Bronchial epithelial cell (primary cell): ENCODE data around the gene SOX3. TPM values are rescaled to one million over a fixed set of nuclear protein-coding genes. Genes with fewer than 3 reads are reported as not detected.

Experiments used
- DNase-seq: peaks from one replicate; pipeline ENCODE4 v3.0.0-alpha.2; 2010; ENCODE audit warnings: low read depth
- FAIRE-seq: peaks from 2 replicates; lab custom pipeline; 2011; peaks lifted over from hg19 to GRCh38; lab: Jason Lieb, UNC
- H3K27me3 ChIP-seq: 2 replicates; pipeline ENCODE4 v1.5.1; 2011; ENCODE audit warnings: low read length; ENCODE audit not compliant: control insufficient read depth, insufficient read depth
- H3K36me3 ChIP-seq: 2 replicates; pipeline ENCODE4 v1.5.1; 2011; ENCODE audit warnings: low read length; ENCODE audit not compliant: control insufficient read depth, insufficient read depth
- H3K4me3 ChIP-seq: 2 replicates; pipeline ENCODE4 v1.5.1; 2011; ENCODE audit warnings: mild to moderate bottlenecking, low read depth, low read length, control low read depth
- CTCF ChIP-seq: IDR thresholded peaks from 2 replicates; pipeline ENCODE4 v1.5.1; 2011; ENCODE audit warnings: mild to moderate bottlenecking, moderate library complexity, low read length, control low read depth, inconsistent platforms; ENCODE audit not compliant: insufficient read depth, severe bottlenecking
- total RNA-seq: library from RNA; depleted of rRNA; stranded (reverse); fragments of >200 nt; gene quantifications from 2 replicates; pipeline ENCODE4 v1.2.1, GENCODE V29; 2014

SOX3 gene
- total RNA-seq, 1 donor from 2014 or later = not detected

DNA sequence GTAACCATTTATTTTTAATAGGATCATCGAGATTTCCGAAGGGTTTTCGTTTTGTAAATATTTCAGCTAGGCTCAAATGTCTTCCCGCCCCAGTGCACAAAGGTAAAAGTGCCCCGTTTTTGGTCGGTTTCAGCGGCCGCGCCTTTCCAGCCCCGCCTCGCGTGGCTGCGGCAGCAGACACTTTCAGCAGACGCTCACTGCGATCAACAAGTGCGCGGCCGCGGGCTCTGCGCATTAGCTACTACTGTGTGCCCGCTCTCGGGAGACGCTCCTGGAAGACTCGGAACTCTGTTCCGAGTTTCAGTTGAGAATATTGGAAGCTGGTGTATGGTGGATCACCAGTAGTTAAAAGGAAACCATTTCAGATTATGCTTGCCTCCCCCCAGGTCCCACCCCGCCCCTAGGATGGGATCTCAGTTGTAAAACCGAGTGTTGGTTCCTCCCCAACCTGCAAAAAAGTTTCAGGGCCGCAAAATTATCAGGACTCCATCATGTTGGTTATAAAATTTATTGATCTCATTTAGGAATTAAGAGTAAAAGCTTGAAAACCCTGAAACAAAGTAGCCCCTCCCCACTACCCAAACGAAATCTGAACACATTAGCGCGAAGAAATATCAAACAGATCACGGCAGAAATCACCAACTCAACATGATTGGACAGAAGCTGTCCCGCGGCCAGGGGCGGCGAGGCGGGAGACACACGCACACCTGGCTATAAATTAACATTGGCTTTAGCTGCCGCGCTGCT lies 2.2 kb downstream of the SOX3 start:
- FAIRE-seq (no peak), DNase-seq (no peak)
- no peak for TF ChIP-seq CTCF
- Histone ChIP-seq H3K27me3 (peaks cover 29% of the 10 kb centered on the region), H3K4me3 (no peak overlapping the region), H3K36me3 (no peaks in the 10 kb centered on the region)

- Histone ChIP-seq H3K27me3 (peaks cover 29% of the 10 kb centered on the region), H3K4me3 (no peak overlapping the region)
Measured at GRCh38 chrX:140501940-140502468, 2.9 kb downstream of the SOX3 start.

GRCh38 chrX:140501321-140501720 lies 3.5 kb downstream of the SOX3 start:
- FAIRE-seq (no peak), DNase-seq (no peak)
- TF ChIP-seq CTCF = no peak
- H3K36me3 ChIP-seq = no peaks in the 10 kb centered on the region
- H3K27me3 ChIP-seq = peaks cover 23% of the 10 kb centered on the region
- H3K4me3 ChIP-seq = no peak overlapping the region

More at GRCh38 chrX:140501940-140502468, 2.9 kb downstream of the SOX3 start:
- FAIRE-seq (no peak), DNase-seq (no peak)
- TF ChIP-seq CTCF = no peak
- no peaks in the 10 kb centered on the region for H3K36me3 ChIP-seq

GRCh38 chrX:140500441-140500840 lies 4.4 kb downstream of the SOX3 start:
- Histone ChIP-seq H3K4me3 (no peak overlapping the region), H3K36me3 (no peaks in the 10 kb centered on the region), H3K27me3 (peaks cover 17% of the 10 kb centered on the region)
- TF ChIP-seq CTCF = no peak
- DNase-seq (no peak), FAIRE-seq (no peak)

DNA sequence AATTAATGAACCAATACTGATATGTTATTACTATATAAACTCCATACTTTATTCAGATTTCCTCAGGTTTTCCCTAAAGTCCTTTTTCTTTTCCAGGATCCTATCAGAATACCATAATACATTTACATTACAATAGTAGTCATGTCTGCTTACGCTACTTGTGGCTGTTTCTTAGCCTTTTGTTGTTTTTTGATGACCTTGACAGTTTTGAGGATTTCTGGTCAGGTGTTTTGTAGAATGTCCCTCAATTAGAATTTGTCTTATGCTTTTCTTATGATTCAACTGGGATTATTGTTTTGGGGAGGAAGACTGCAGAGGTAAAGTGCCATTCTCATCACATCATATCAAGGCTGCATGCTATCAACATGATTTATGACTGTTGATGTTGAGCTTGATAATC lies 9.1 kb downstream of the SOX3 start:
- H3K27me3 ChIP-seq = peaks cover 1% of the 10 kb centered on the region
- H3K4me3 ChIP-seq = no peak overlapping the region
- no peak for DNase-seq
- no peak for TF ChIP-seq CTCF
- no peaks in the 10 kb centered on the region for H3K36me3 ChIP-seq
- FAIRE-seq = no peak
